K562 (cell line): ENCODE results near the gene NBR1. TPM values are rescaled to one million over a fixed set of nuclear protein-coding genes. Genes with fewer than 3 reads are reported as not detected.

Experiments
- ATAC-seq: fragments of 200-7000 bp; cut with Tn5 transposase; 3 replicates; pipeline ENCODE4 v1.9.1; 2020; ENCODE audit warnings: moderate library complexity
- BruUV-seq: library from RNA; stranded (reverse); fragments of 400-500 nt; replicated peaks from 2 replicates; lab custom pipeline; 2021; lab: Mats Ljungman, UMichigan
- CTCF ChIA-PET: fragments of 300-600 bp; formaldehyde crosslinking; extraction: SDS; loops from one replicate; lab custom pipeline; 2021; ENCODE audit warnings: low intra/inter-chr PET ratio; lab: Yijun Ruan, JAX
- POLR2A ChIA-PET: fragments of 300-600, 350-650 bp; sonication (Branson Sonifier 250); formaldehyde crosslinking; extraction: SDS; loops from one replicate; lab custom pipeline; 2021; ENCODE audit warnings: antibody characterized with exemption, inconsistent platforms; lab: Yijun Ruan, JAX
- DNase-seq, 4 experiments: peaks; one replicate each; pipeline versions ENCODE4 v3.0.0 to v3.0.0-alpha.2; 2011 to 2018; ENCODE audit warnings: low spot score in 3 of 4, mixed read lengths in 3 of 4; ENCODE audit errors: extremely low read depth in 1 of 4
- FAIRE-seq: peaks from 2 replicates; lab custom pipeline; 2011; peaks lifted over from hg19 to GRCh38; lab: Jason Lieb, UNC
- H2AFZ ChIP-seq: 2 replicates; pipeline ENCODE4 v1.6.0; 2011; ENCODE audit warnings: low read depth, low read length, control low read depth, inconsistent platforms
- H3K27ac ChIP-seq: fragments of 200-600 bp; 3 replicates; pipeline ENCODE4 v1.8.0; 2011; ENCODE audit warnings: low read depth, mild to moderate bottlenecking, control low read depth, inconsistent platforms, low read length, moderate library complexity, mixed read lengths; ENCODE audit errors: extremely low read depth
- H3K27me3 ChIP-seq, 2 experiments: fragments of 300-600 bp in 1 of 2; 2 replicates in 1 of 2; 3 replicates in 1 of 2; pipeline versions ENCODE4 v1.6.0 to v1.8.0; 2011; ENCODE audit warnings: inconsistent platforms in 2 of 2, low read length in 2 of 2, mild to moderate bottlenecking in 1 of 2, mixed read lengths in 1 of 2, moderate library complexity in 1 of 2; ENCODE audit not compliant: control insufficient read depth in 2 of 2, insufficient read depth in 2 of 2
- H3K36me3 ChIP-seq: fragments of 300-600 bp; 3 replicates; pipeline ENCODE4 v1.8.0; 2011; ENCODE audit warnings: mild to moderate bottlenecking, low read length, inconsistent platforms; ENCODE audit not compliant: control insufficient read depth, insufficient read depth
- H3K4me1 ChIP-seq, 2 experiments: fragments of 200-600 bp in 1 of 2; replicated peaks in 1 of 2; 2 replicates in 1 of 2; 3 replicates in 1 of 2; pipeline versions ENCODE4 v1.5.1 to v1.8.0; 2011; ENCODE audit warnings: inconsistent platforms in 2 of 2, low read length in 2 of 2, mild to moderate bottlenecking in 1 of 2, mixed read lengths in 1 of 2, moderate library complexity in 1 of 2; ENCODE audit not compliant: control insufficient read depth in 2 of 2, insufficient read depth in 2 of 2
- H3K4me2 ChIP-seq: 2 replicates; pipeline ENCODE4 v1.6.1; 2011; ENCODE audit warnings: low read length, control low read depth, inconsistent platforms, mixed read lengths; ENCODE audit not compliant: insufficient read depth
- H3K4me3 ChIP-seq: fragments of 200-600 bp; sonication (generic), shearing (Covaris generic); 2 replicates; pipeline ENCODE4 v1.5.1; 2016; ENCODE audit warnings: control low read depth, inconsistent platforms
- H3K79me2 ChIP-seq: fragments of 200-600 bp; 3 replicates; pipeline ENCODE4 v1.8.0; 2011; ENCODE audit warnings: low read length, inconsistent platforms; ENCODE audit not compliant: control insufficient read depth, insufficient read depth
- H3K9ac ChIP-seq, 2 experiments: 2 replicates each; pipeline versions ENCODE4 v1.6.0 to v1.6.1; 2011; ENCODE audit warnings: low read depth in 2 of 2, low read length in 2 of 2, control low read depth in 1 of 2, inconsistent platforms in 1 of 2, mild to moderate bottlenecking in 1 of 2, mixed read lengths in 1 of 2; ENCODE audit not compliant: insufficient read depth in 1 of 2
- H3K9me1 ChIP-seq: one replicate; pipeline ENCODE4 v1.6.0; 2011; ENCODE audit warnings: inconsistent platforms, mild to moderate bottlenecking, low read length, moderate library complexity; ENCODE audit not compliant: control insufficient read depth, insufficient read depth
- H3K9me3 ChIP-seq: replicated peaks from 2 replicates; pipeline ENCODE4 v1.5.1; 2011; ENCODE audit warnings: low read depth, low read length, inconsistent platforms; ENCODE audit not compliant: control insufficient read depth, insufficient read depth
- H4K20me1 ChIP-seq: replicated peaks from 2 replicates; pipeline ENCODE4 v1.6.1; 2011; ENCODE audit warnings: low read length, inconsistent platforms, mixed read lengths; ENCODE audit not compliant: control insufficient read depth, insufficient read depth
- ATF4 ChIP-seq: fragments of 450-650 bp; formaldehyde crosslinking; IDR thresholded peaks from 2 replicates; pipeline ENCODE4 v1.4.0; 2022; ENCODE audit warnings: mild to moderate bottlenecking, moderate library complexity
- BCOR ChIP-seq: fragments of 450-650 bp; IDR thresholded peaks from 2 replicates; pipeline ENCODE4 v1.6.1; 2016
- CBX1 ChIP-seq: sonication (generic); IDR thresholded peaks from 2 replicates; pipeline ENCODE4 v1.6.1; 2016; ENCODE audit warnings: antibody characterized with exemption, low read depth, mild to moderate bottlenecking
- E2F1 ChIP-seq: sonication (generic); formaldehyde crosslinking; IDR thresholded peaks from 2 replicates; pipeline ENCODE4 v1.8.1; 2023; ENCODE audit warnings: mild to moderate bottlenecking, missing genetic modification reagents, moderate library complexity
- HLTF ChIP-seq: fragments of 450-650 bp; IDR thresholded peaks from 2 replicates; pipeline ENCODE4 v1.6.1; 2016
- IRF2 ChIP-seq: sonication (generic); formaldehyde crosslinking; IDR thresholded peaks from 2 replicates; pipeline ENCODE4 v1.8.1; 2022; ENCODE audit warnings: mild to moderate bottlenecking, missing genetic modification reagents
- MBD2 ChIP-seq: sonication (generic); IDR thresholded peaks from 2 replicates; pipeline ENCODE4 v1.6.1; 2016; ENCODE audit warnings: low read depth, borderline replicate concordance
- NUFIP1 ChIP-seq: fragments of 450-650 bp; IDR thresholded peaks from 2 replicates; pipeline ENCODE4 v1.6.1; 2018; ENCODE audit not compliant: partially characterized antibody
- PTTG1 ChIP-seq: fragments of 450-650 bp; IDR thresholded peaks from 2 replicates; pipeline ENCODE4 v1.6.1; 2016; ENCODE audit warnings: low read depth, mild to moderate bottlenecking, missing genetic modification characterization, missing compliant biosample characterization
- PURB ChIP-seq: sonication (generic); formaldehyde crosslinking; IDR thresholded peaks from 2 replicates; pipeline ENCODE4 v1.9.0; 2021; ENCODE audit warnings: low read depth, mild to moderate bottlenecking, missing genetic modification reagents
- SREBF2 ChIP-seq: sonication (generic); formaldehyde crosslinking; IDR thresholded peaks from 2 replicates; pipeline ENCODE4 v1.4.0; 2020; ENCODE audit warnings: mild to moderate bottlenecking, missing genetic modification reagents
- ZBTB7A ChIP-seq: IDR thresholded peaks from 2 replicates; pipeline ENCODE4 v1.6.1; 2011; ENCODE audit warnings: low read depth, mild to moderate bottlenecking, low read length, moderate library complexity, borderline replicate concordance; ENCODE audit not compliant: control insufficient read depth
- WGBS: fragments of 100-300 bp; shearing (Covaris generic); methylation state at CpG from one replicate; pipeline ENCODE4 v1.1.6; 2016; ENCODE audit warnings: low coverage, mixed read lengths; ENCODE audit not compliant: insufficient coverage; ENCODE audit errors: missing lambda C conversion rate; 5-methylcytosine and 5-hydroxymethylcytosine counted together
- in situ Hi-C: fragments of 300-500 bp; cut with MboI; formaldehyde crosslinking; loops from 4 replicates; pipeline ENCODE4 v1.15.0; 2018; ENCODE audit warnings: inconsistent platforms, mixed read lengths
- intact Hi-C: fragments of 100-400 bp; cut with micrococcal nuclease; formaldehyde crosslinking; loops from 2 replicates; pipeline ENCODE4 v1.14.2; 2022
- polyA plus RNA-seq, 8 experiments: library from polyadenylated mRNA; depleted of rRNA in 4 of 8; stranded (reverse) in 5 of 8; unstranded in 3 of 8; fragments of >200 nt; fragmentation: Nextera tagmentation in 2 of 8; fragmentation: Illumina TruSeq in 1 of 8; extraction: Ambion mirVana in 2 of 8; extraction: Trizol in 1 of 8; gene quantifications; 2 replicates each; pipeline versions ENCODE4 v1.2.1 to v1.2.3, GENCODE V29; 2011 to 2014; ENCODE audit warnings: inconsistent platforms in 1 of 8, missing spikeins in 1 of 8
- total RNA-seq, 7 experiments: library from RNA; depleted of rRNA in 6 of 7; stranded (reverse); fragments of >200 nt in 6 of 7; fragmentation: Illumina TruSeq in 2 of 7; extraction: Trizol in 2 of 7; gene quantifications; 2 replicates each; pipeline versions ENCODE4 v1.2.1 to v1.2.3, GENCODE V29; 2011 to 2021; ENCODE audit warnings: low replicate concordance in 1 of 7
- TF ChIP-seq, protein P1 (sequence below): sonication (generic); formaldehyde crosslinking; IDR thresholded peaks from 2 replicates; pipeline ENCODE4 v1.8.1; 2022; ENCODE audit warnings: missing genetic modification reagents

Gene NBR1
- total and polyA plus RNA-seq, 9 of the 15 experiments (the other 6 are each of a cell fraction or from before 2014, with no cell fraction given): 4.2 to 70.1 (median 39.9) TPM

DNA sequence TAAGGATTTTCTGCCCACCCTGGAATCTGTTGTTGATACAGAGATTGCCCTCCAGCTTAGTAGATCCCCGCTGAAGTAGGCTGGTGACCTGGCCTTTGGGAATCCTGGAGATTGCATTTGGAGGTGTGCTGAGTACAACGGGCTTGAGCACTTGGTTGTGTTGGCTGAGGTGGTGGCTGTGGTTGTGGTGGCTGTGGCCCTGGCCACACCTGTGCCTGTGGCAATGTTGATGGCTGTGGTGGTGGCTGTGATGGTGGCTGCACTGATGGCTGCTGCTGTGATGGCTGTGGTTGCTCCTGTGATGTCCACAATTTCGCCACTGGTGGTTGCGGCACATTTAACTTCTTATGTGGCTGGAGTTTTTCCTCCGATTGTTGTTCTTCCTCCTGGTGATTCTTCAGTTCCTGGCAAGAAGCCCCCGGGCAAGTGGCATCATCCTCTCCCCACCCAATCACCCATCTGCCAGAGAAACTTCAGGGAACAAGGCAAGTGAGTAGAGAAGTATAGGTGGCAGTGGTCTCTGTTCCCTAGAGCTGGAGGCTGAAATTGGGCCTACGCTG, 53.2 kb downstream of the NBR1 start:
- intact Hi-C loops (no loop called here), in situ Hi-C loops (loop anchor here (5.0 kb wide), 1 partner anchor 93 kb away; no protein-coding TSS in a partner anchor)
- ATAC-seq (no peak), FAIRE-seq (no peak), DNase-seq (no peak)
- no peak overlapping the region for H3K27ac ChIP-seq
- H3K4me1 ChIP-seq: no peaks in the 10 kb centered on the region
- no peaks in the 10 kb centered on the region for H3K9me3 ChIP-seq
- no peak overlapping the region for H3K4me2 ChIP-seq
- no peaks in the 10 kb centered on the region for H3K36me3 ChIP-seq
- H3K27me3 ChIP-seq: 0 out of 5 replicates have a peak, but pooled peaks cover 0 to 6% of the 10 kb centered on the region in 2 experiments
- POLR2A ChIA-PET: interaction anchor here (0.6 to 4.3 kb wide), 3 partner anchors 11 to 117 kb away, joined by 3 to 62 read pairs (median 8); no protein-coding TSS in a partner anchor
- 55% methylated on average over 7 of the region's 7 CpGs for WGBS
- H3K79me2 ChIP-seq: no peaks in the 10 kb centered on the region
- CTCF ChIA-PET: no interaction called here
- no peak overlapping the region for H3K4me3 ChIP-seq
- H2AFZ ChIP-seq: no peak overlapping the region
- H4K20me1 ChIP-seq: no peaks in the 10 kb centered on the region
- no peak for TF ChIP-seq SREBF2 (CRISPR knock-in tag)
- no peaks in the 10 kb centered on the region for H3K9me1 ChIP-seq
- no TSS peak for BruUV-seq
- peak overlapping the region in 1 of 2 experiments; percentile 56; a peak in 1 of 4 replicates for H3K9ac ChIP-seq

- no peaks in the 10 kb centered on the region for H3K36me3 ChIP-seq
- no peaks in the 10 kb centered on the region for H3K9me3 ChIP-seq
- H3K4me1 ChIP-seq: no peaks in the 10 kb centered on the region
- no peak overlapping the region for H2AFZ ChIP-seq
- H3K9me1 ChIP-seq: no peaks in the 10 kb centered on the region
- intact Hi-C loops: no loop called here
- no peaks in the 10 kb centered on the region for H3K79me2 ChIP-seq
- DNase-seq (no peak), ATAC-seq (no peak), FAIRE-seq (no peak)
- no peaks in the 10 kb centered on the region for H4K20me1 ChIP-seq
- no peak overlapping the region for H3K4me3 ChIP-seq
- no peak overlapping the region for H3K27ac ChIP-seq
- 68% methylated on average over 7 of the region's 7 CpGs for WGBS
- 0 out of 5 replicates have a peak, but pooled peaks cover 0 to 6% of the 10 kb centered on the region in 2 experiments for H3K27me3 ChIP-seq
- BruUV-seq: no TSS peak
- POLR2A ChIA-PET: interaction anchor here (1.6 to 4.3 kb wide), 2 partner anchors 10 to 91 kb away, joined by 7 to 62 read pairs; no protein-coding TSS in a partner anchor
- H3K9ac ChIP-seq: no peak overlapping the region
- H3K4me2 ChIP-seq: no peak overlapping the region
- CTCF ChIA-PET: no interaction called here
- in situ Hi-C loops: no loop called here
- TF ChIP-seq E2F1 (CRISPR knock-in tag): no peak
- TF ChIP-seq, protein P1, sequence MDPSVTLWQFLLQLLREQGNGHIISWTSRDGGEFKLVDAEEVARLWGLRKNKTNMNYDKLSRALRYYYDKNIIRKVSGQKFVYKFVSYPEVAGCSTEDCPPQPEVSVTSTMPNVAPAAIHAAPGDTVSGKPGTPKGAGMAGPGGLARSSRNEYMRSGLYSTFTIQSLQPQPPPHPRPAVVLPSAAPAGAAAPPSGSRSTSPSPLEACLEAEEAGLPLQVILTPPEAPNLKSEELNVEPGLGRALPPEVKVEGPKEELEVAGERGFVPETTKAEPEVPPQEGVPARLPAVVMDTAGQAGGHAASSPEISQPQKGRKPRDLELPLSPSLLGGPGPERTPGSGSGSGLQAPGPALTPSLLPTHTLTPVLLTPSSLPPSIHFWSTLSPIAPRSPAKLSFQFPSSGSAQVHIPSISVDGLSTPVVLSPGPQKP (CRISPR knock-in tag): no peak
- no peak for TF ChIP-seq CBX1
- TF ChIP-seq BCOR: no peak
- no peak for TF ChIP-seq PTTG1 (tag)
- TF ChIP-seq NUFIP1: no peak
- TF ChIP-seq IRF2: no peak
- no peak for TF ChIP-seq MBD2
- TF ChIP-seq ZBTB7A: no peak
- TF ChIP-seq HLTF: no peak
- TF ChIP-seq PURB (CRISPR knock-in tag): no peak
- TF ChIP-seq ATF4 (CRISPR knock-in tag): no peak
These were observed 55.4 kb downstream of the NBR1 start for GRCh38 chr17:43226393-43226792.
